B cell (primary cell): ENCODE measurements around the gene NPY4R2. TPM values are rescaled to one million over a fixed set of nuclear protein-coding genes. Genes with fewer than 3 reads are reported as not detected.
"Not testable (repeated sequence)": the region's sequence is repeated elsewhere in the genome, so short reads cannot be mapped to it uniquely, and the experiment has no call there.

Experiments
- ATAC-seq: fragments of 200-7000 bp; cut with Tn5 transposase; one replicate; pipeline ENCODE4 v1.10.0; 2021; ENCODE audit warnings: low read depth, mild to moderate bottlenecking, moderate number of reproducible peaks, moderate library complexity
- CTCF ChIA-PET: fragments of 350-600 bp; sonication (Branson Sonifier 250); formaldehyde crosslinking; loops from one replicate; lab custom pipeline; 2021; ENCODE audit warnings: antibody characterized with exemption, inconsistent platforms; lab: Charles Lee
- POLR2A ChIA-PET: fragments of 350-600 bp; sonication (Branson Sonifier 250); formaldehyde crosslinking; loops from one replicate; lab custom pipeline; 2021; ENCODE audit warnings: antibody characterized with exemption; lab: Charles Lee
- DNase-seq: peaks from one replicate; pipeline ENCODE4 v3.0.0; 2013
- H2AFZ ChIP-seq: 2 replicates; pipeline ENCODE4 v1.6.1; 2012; ENCODE audit warnings: mild to moderate bottlenecking, low read depth, low read length; ENCODE audit not compliant: insufficient read depth, poor library complexity, severe bottlenecking
- H3K27ac ChIP-seq, 2 donors: 1 replicate in 1 of 2; 2 replicates in 1 of 2; pipeline ENCODE4 v1.5.1; 2012 to 2013; ENCODE audit warnings: low read length in 2 of 2, mild to moderate bottlenecking in 2 of 2, moderate library complexity in 1 of 2
- H3K27me3 ChIP-seq, 4 experiments: fragments of 200-600 bp in 1 of 4; sonication (generic) in 1 of 4; replicated peaks in 1 of 4; 1 replicate in 2 of 4; 2 replicates in 2 of 4; pipeline versions ENCODE4 v1.6.1 to v1.7.0; 2013 to 2016; ENCODE audit warnings: low read length in 3 of 4, mild to moderate bottlenecking in 2 of 4, mixed read lengths in 1 of 4, moderate library complexity in 1 of 4; ENCODE audit not compliant: insufficient read depth in 4 of 4, control insufficient read depth in 3 of 4; ENCODE audit errors: control extremely low read depth in 1 of 4
- H3K36me3 ChIP-seq, 2 experiments: replicated peaks in 1 of 2; 1 replicate in 1 of 2; 2 replicates in 1 of 2; pipeline versions ENCODE4 v1.6.1 to v1.7.1; 2013; ENCODE audit warnings: low read length in 1 of 2; ENCODE audit not compliant: insufficient read depth in 2 of 2, control insufficient read depth in 1 of 2; ENCODE audit errors: control extremely low read depth in 1 of 2, extremely low read depth in 1 of 2
- H3K4me1 ChIP-seq, 2 donors: fragments of 200-600 bp in 1 of 2; sonication (generic) in 1 of 2; 1 replicate in 1 of 2; 2 replicates in 1 of 2; pipeline versions ENCODE4 v1.5.1 to v1.6.1; 2013 to 2017; ENCODE audit warnings: low read length in 2 of 2; ENCODE audit not compliant: control insufficient read depth in 2 of 2, insufficient read depth in 2 of 2
- H3K4me2 ChIP-seq: replicated peaks from 2 replicates; pipeline ENCODE3; 2012; ENCODE audit warnings: mild to moderate bottlenecking, low read depth, low read length; ENCODE audit not compliant: poor library complexity, severe bottlenecking
- H3K4me3 ChIP-seq, 5 experiments: fragments of 200-600 bp in 1 of 5; sonication (generic) in 1 of 5; 1 replicate in 3 of 5; 2 replicates in 2 of 5; pipeline versions ENCODE4 v1.5.1 to v1.7.0; 2011 to 2016; ENCODE audit warnings: low read length in 4 of 5, mild to moderate bottlenecking in 4 of 5, low read depth in 2 of 5, control low read depth in 1 of 5, moderate library complexity in 1 of 5; ENCODE audit not compliant: insufficient read depth in 1 of 5; ENCODE audit errors: control extremely low read depth in 1 of 5, extremely low read depth in 1 of 5
- H3K79me2 ChIP-seq: fragments of 200-600 bp; sonication (generic); one replicate; pipeline ENCODE4 v1.6.0; 2016; ENCODE audit warnings: low read length; ENCODE audit not compliant: control insufficient read depth, insufficient read depth
- H3K9ac ChIP-seq: fragments of 200-600 bp; sonication (generic); 2 replicates; pipeline ENCODE4 v1.6.1; 2017; ENCODE audit warnings: mild to moderate bottlenecking, low read length, moderate library complexity
- H3K9me3 ChIP-seq, 3 donors: one replicate each; pipeline versions ENCODE4 v1.6.1 to v1.7.1; 2013; ENCODE audit warnings: low read length in 2 of 3; ENCODE audit not compliant: control insufficient read depth in 2 of 3, insufficient read depth in 1 of 3; ENCODE audit errors: control extremely low read depth in 1 of 3
- H4K20me1 ChIP-seq: 2 replicates; pipeline ENCODE4 v1.6.0; 2012; ENCODE audit warnings: mild to moderate bottlenecking, low read length; ENCODE audit not compliant: insufficient read depth, control insufficient read depth, poor library complexity, severe bottlenecking
- H3K27ac Mint-ChIP-seq: one replicate; pipeline ENCODE4 v1.8.0; 2021; ENCODE audit warnings: mixed read lengths
- H3K27me3 Mint-ChIP-seq: one replicate; pipeline ENCODE4 v1.8.0; 2021; ENCODE audit warnings: mixed read lengths
- H3K4me1 Mint-ChIP-seq: one replicate; pipeline ENCODE4 v1.8.0; 2021; ENCODE audit warnings: mixed read lengths
- H3K4me3 Mint-ChIP-seq: one replicate; pipeline ENCODE4 v1.8.0; 2021; ENCODE audit warnings: mixed read lengths
- H3K9me3 Mint-ChIP-seq: one replicate; pipeline ENCODE4 v1.8.0; 2022; ENCODE audit warnings: mixed read lengths; ENCODE audit not compliant: insufficient read depth
- WGBS: methylation state at CpG from one replicate; pipeline ENCODE4 v1.1.5; 2013; ENCODE audit warnings: missing lambda C conversion rate; ENCODE audit not compliant: insufficient coverage; 5-methylcytosine and 5-hydroxymethylcytosine counted together
- intact Hi-C: fragments of 100-400 bp; cut with micrococcal nuclease; formaldehyde crosslinking; loops from one replicate; pipeline ENCODE4 v1.10.0; 2022
- polyA plus RNA-seq: library from polyadenylated mRNA; depleted of rRNA; stranded (reverse); fragments of >200 nt; gene quantifications from 2 replicates; pipeline ENCODE4 v1.2.3, GENCODE V29; 2012
- total RNA-seq, 2 donors: library from RNA; stranded (reverse); fragments of 120-200 nt in 1 of 2; gene quantifications; 1 replicate in 1 of 2; 2 replicates in 1 of 2; pipeline versions ENCODE4 v1.2.3 to v1.2.4, GENCODE V29; 2013 to 2022

The NPY4R2 gene
- total and polyA plus RNA-seq, 2 donors (not counting 1 experiment from before 2014, with no cell fraction given), result not detected

GRCh38 chr10:47920610-47921009 lies 2.1 kb downstream of the NPY4R2 start:
- DNase-seq, H3K4me3 Mint-ChIP-seq, POLR2A ChIA-PET, intact Hi-C loops, H3K9me3 Mint-ChIP-seq, H3K9ac ChIP-seq, H3K4me2 ChIP-seq, H3K4me3 ChIP-seq, H3K27ac Mint-ChIP-seq, H4K20me1 ChIP-seq, H2AFZ ChIP-seq, H3K36me3 ChIP-seq, H3K4me1 ChIP-seq, ATAC-seq, H3K27me3 ChIP-seq, H3K79me2 ChIP-seq, H3K27me3 Mint-ChIP-seq, H3K4me1 Mint-ChIP-seq, H3K9me3 ChIP-seq, CTCF ChIA-PET, H3K27ac ChIP-seq: not testable (repeated sequence)
- no CpG with 5 or more reads among the region's 2 CpGs for WGBS

GRCh38 chr10:47922503-47922902 lies 4.0 kb downstream of the NPY4R2 start:
- CTCF ChIA-PET, H3K4me1 Mint-ChIP-seq, DNase-seq, H3K79me2 ChIP-seq, H3K4me3 Mint-ChIP-seq, H3K9ac ChIP-seq, H4K20me1 ChIP-seq, H3K36me3 ChIP-seq, ATAC-seq, H3K27ac ChIP-seq, H3K27me3 Mint-ChIP-seq, H2AFZ ChIP-seq, H3K9me3 ChIP-seq, H3K9me3 Mint-ChIP-seq, H3K4me2 ChIP-seq, POLR2A ChIA-PET, H3K4me1 ChIP-seq, H3K27me3 ChIP-seq, intact Hi-C loops, H3K27ac Mint-ChIP-seq, H3K4me3 ChIP-seq: not testable (repeated sequence)
- no CpG with 5 or more reads among the region's 10 CpGs for WGBS

- H3K4me3 Mint-ChIP-seq, DNase-seq, H3K4me1 Mint-ChIP-seq, H3K27me3 ChIP-seq, H2AFZ ChIP-seq, H3K79me2 ChIP-seq, CTCF ChIA-PET, H3K4me3 ChIP-seq, H4K20me1 ChIP-seq, H3K27me3 Mint-ChIP-seq, H3K4me1 ChIP-seq, POLR2A ChIA-PET, ATAC-seq, H3K9ac ChIP-seq, H3K27ac ChIP-seq, H3K9me3 Mint-ChIP-seq, H3K9me3 ChIP-seq, H3K4me2 ChIP-seq, H3K27ac Mint-ChIP-seq, H3K36me3 ChIP-seq, intact Hi-C loops: not testable (repeated sequence)
- no CpG with 5 or more reads among the region's 5 CpGs for WGBS
These were observed 6.2 kb downstream of the NPY4R2 start for GRCh38 chr10:47924628-47925027.

- H3K9ac ChIP-seq, ATAC-seq, H3K27me3 ChIP-seq, H3K36me3 ChIP-seq, CTCF ChIA-PET, H3K79me2 ChIP-seq, H3K27ac Mint-ChIP-seq, H3K4me1 Mint-ChIP-seq, H2AFZ ChIP-seq, H3K4me3 Mint-ChIP-seq, H3K27ac ChIP-seq, DNase-seq, H3K9me3 Mint-ChIP-seq, H4K20me1 ChIP-seq, H3K4me1 ChIP-seq, H3K27me3 Mint-ChIP-seq, H3K4me2 ChIP-seq, H3K9me3 ChIP-seq, POLR2A ChIA-PET, H3K4me3 ChIP-seq, intact Hi-C loops: not testable (repeated sequence)
- no CpG with 5 or more reads among the region's 9 CpGs for WGBS
These were observed 8.9 kb downstream of the NPY4R2 start for GRCh38 chr10:47927147-47927916.
